ENCODE measurements around the gene CNTN4.
"Not testable (repeated sequence)": the region's sequence is repeated elsewhere in the genome, so short reads cannot be mapped to it uniquely, and the experiment has no call there.

CNTN4 gene

GRCh38 chr3:2961576-2961975 is 862.9 kb downstream of the CNTN4 start:
- no peak for DNase-seq (ENCODE audit: low read depth, low spot score)

GRCh38 chr3:2967871-2968270 is 869.2 kb downstream of the CNTN4 start:
- no peak for DNase-seq (ENCODE audit: low read depth, low spot score)

GRCh38 chr3:2968475-2968874 is 869.8 kb downstream of the CNTN4 start:
- no peak for DNase-seq (ENCODE audit: low read depth, low spot score)

GRCh38 chr3:2976212-2976611 is 877.5 kb downstream of the CNTN4 start:
- no peak for DNase-seq (ENCODE audit: low read depth, low spot score)

DNA sequence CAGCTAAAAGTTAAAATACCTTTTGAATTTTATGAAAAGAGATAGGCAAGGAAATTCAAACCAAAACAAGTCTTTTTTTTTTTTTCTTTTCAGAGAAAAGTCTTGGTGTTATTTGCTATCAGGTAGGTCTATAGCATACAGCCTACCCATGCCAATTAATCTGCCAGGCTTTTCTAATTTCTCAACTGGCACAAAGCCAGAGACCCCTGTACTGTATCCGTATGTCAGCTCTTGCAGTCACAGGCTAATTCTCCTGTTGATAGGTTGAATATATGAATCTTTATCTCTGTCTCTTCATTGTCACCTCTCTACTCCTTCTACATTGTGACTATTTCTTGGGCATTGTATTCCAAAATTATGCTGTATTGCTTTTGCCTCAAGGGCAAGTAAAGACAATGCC is 878.1 kb downstream of the CNTN4 start:
- no peak for DNase-seq (ENCODE audit: low read depth, low spot score)

DNA sequence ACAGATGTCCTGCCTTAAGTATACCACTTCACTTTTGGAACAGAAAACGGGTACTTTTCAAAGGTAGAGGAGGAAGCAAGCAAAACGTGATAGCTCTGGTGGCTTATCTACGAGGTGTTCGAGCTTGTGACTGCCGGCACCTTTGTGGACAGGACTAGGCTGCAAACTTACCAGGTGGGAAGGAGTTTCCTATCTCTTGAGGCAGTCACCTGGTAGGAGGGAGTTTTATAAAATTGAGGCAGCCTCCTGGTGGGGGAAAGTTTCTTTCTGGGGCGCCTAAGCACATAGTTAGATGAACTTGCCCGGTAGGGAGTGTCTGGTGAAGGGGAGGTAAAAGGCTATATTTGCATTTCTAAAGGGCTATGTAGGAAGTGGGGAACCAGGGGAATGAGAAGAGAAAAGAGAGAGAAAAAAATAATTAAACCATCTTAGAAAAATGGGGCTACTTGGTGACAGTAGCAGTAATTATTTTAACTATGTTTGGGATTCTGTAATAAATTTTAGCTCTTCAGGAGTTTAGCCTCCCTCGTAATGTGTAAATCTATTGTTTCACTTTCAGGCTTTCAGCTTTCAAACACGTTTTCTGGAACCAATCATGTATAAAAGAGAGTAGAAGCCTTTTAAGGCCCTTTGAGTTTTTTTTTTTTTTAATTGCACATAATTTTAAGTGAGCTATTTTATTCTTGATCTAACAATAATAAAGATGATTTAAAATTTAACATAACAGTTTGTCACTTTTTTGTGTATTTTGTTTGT is 880.5 kb downstream of the CNTN4 start:
- DNase-seq (ENCODE audit: low read depth, low spot score): no peak

DNA sequence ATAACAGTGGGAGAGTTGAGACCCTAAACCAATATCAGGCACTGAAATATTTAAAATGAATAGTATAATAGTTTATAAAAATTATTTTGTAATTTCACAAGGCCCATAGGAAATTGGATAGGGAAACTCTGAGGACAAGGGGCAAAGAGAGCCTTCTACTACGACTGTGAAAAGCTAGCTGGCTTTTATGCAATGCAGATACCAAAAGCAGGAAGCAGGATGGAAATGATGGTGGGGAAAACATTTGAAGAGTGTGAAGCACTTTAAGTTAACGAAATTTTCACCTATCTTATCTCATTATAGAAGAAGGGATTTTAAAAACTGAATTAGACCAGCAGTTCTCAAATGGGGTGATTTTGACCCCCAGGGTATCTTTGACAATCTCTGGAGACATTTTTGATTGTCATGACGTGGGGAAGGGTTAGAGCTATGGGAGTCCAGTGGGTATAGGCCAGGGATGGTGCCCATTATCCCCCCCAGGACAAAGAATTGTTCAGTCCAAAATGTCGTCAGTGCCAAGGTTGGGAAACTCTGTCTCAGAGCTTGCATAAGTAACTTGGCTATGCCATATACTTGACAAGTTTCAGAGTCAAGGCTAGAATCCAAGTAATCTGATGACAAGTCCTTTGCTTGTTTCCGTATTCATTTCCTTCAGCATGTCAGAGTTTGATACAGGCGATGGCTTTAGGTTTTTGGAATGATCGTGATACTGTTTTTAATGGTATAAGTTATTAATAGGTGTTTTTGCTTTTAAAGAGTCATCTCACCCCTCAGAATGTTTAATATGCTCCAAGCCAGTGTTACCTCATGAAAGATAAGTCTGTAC is 885.6 kb downstream of the CNTN4 start:
- DNase-seq (ENCODE audit: low read depth, low spot score): no peak

- DNase-seq (ENCODE audit: low read depth, low spot score): no peak
These were observed 886.2 kb downstream of the CNTN4 start for GRCh38 chr3:2984831-2985220.

- DNase-seq (ENCODE audit: low read depth, low spot score): no peak
These were observed 886.8 kb downstream of the CNTN4 start for GRCh38 chr3:2985479-2985878.

DNA sequence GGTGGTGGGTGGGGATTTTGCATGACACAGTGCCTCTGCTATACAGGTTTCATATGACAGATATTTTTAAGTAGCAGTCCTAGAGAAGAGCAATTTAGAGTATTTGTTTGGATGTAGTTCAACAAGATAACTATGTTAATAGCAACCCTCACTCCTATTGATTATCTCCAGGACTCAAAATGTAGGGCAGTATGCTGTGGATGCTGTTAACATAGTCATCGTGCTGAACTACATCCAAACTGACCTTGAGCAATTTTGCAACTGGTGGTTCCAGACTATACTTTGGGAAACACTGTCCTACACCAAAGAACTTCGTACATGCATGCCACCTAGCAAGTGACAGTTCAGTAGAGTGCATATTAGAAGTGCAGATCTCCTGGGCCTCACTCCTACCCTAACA is 893.9 kb downstream of the CNTN4 start:
- DNase-seq (ENCODE audit: low read depth, low spot score): no peak

DNA sequence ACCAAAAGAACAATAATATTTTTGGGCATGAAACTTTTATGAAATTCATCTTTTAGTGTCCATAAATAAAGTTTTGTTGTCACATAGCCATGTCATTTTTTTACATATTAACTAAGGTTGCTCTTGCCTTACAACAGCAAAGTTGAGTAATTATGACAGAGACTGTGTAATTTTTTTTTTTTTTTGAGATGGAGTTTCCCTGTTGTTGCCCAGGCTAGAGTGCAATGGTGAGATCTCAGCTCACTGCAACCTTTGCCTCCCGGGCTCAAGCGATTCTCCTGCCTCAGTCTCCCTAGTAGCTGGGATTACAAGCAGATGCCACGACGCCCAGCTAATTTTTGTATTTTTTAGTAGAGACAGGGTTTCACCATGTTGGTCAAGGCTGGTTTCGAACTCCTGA is 894.5 kb downstream of the CNTN4 start:
- DNase-seq (ENCODE audit: low read depth, low spot score): not testable (repeated sequence)

GRCh38 chr3:2993736-2994135 is 895.1 kb downstream of the CNTN4 start:
- DNase-seq (ENCODE audit: low read depth, low spot score): no peak

- no peak for DNase-seq (ENCODE audit: low read depth, low spot score)
These were observed 896.5 kb downstream of the CNTN4 start for GRCh38 chr3:2995195-2995594.

- DNase-seq (ENCODE audit: low read depth, low spot score): no peak
These were observed 906.6 kb downstream of the CNTN4 start for GRCh38 chr3:3005146-3005744.

DNA sequence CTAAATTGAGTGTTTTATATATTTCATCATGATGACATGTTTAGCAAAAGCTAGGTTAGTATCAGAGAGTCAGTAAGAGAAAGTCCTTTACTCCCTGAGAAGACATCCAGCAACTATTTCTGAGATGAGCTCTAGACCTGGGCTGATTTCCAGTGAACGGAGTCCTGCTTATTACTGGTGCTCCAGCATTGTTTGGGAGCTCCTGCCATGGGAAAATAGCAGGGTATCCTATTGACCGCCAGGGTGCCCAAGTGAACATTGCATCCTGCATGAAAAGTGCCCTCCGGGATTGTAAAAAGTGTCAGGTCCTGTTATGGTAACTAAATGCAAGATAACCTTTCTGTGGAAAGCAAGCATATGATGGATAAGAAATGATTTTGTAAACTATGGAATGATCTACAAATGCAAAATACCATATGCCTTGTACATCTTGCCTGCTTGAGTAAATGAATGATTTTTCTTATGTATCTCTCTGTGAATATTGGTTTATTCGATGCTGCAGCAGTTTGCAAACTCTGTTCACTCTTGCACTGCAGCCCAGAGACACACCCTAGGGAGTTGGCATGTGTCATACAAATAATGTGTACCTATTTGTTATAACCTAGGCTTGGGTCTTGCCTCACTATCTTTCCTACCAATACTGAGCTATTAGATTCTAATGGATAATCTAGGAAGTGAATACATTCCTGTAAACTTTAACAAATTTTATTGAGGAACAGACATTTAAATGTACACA is 914.8 kb downstream of the CNTN4 start:
- DNase-seq (ENCODE audit: low read depth, low spot score): no peak

DNA sequence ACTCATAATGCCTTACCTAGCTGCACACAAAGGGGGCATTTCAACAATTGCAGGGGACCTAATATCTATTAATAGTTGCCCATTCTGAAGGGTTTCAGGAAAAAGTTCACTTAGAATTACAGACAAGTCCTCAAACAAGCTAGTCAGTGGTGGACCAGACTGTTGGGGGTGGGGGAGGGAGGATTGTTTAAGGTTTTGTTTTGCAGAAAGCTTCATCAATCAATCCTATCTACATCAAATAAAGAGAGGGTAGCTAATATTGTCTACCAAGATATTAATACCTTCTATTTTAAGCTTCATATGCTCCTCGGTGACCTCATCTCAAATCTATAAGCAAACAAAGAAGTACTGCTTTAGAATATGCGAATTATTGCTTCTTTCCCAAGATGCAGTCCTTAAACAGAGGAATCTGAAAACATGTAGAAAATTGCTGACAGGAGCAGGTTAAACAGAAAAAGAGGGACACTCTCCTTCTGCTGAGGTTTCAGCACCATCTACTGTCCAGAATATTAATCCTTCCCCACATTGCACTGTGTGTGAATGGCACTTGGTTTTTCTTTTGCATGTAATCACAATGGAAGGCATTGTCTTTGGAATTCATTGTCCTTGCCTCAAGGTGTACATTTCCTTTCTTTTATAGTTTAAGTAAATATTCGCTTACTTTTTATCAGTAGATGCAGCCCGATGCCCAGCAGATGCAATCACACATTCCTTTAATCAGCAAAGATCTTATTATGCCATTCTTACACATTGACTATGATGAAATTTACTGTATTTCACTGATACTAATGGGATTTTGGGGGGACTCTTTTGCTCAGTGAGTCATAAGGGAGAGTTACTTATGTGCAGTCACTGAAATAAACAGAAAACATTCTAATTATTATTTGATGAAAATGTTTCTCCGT is 916.8 kb downstream of the CNTN4 start:
- no peak for DNase-seq (ENCODE audit: low read depth, low spot score)

GRCh38 chr3:3016226-3016625 is 917.6 kb downstream of the CNTN4 start:
- no peak for DNase-seq (ENCODE audit: low read depth, low spot score)

DNA sequence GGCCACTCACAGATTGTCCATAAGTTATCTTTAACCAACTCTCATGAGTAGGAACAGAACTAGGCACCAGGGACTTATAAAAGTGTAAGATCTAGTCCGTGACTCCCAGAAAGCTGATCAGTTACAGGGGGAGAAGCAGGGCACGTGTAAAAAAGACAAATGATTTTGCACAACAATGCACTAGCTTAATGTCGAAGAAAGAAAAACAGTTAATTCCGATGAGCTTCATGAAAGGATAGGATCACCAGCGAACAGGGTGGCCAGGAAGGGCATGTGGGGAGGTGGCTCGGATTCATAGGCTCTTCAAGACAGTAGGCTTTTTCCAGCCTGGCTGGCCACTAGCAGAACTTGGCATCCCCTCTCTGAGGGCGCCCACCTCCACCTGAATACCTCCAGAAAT is 921.5 kb downstream of the CNTN4 start:
- DNase-seq (ENCODE audit: low read depth, low spot score): no peak

DNA sequence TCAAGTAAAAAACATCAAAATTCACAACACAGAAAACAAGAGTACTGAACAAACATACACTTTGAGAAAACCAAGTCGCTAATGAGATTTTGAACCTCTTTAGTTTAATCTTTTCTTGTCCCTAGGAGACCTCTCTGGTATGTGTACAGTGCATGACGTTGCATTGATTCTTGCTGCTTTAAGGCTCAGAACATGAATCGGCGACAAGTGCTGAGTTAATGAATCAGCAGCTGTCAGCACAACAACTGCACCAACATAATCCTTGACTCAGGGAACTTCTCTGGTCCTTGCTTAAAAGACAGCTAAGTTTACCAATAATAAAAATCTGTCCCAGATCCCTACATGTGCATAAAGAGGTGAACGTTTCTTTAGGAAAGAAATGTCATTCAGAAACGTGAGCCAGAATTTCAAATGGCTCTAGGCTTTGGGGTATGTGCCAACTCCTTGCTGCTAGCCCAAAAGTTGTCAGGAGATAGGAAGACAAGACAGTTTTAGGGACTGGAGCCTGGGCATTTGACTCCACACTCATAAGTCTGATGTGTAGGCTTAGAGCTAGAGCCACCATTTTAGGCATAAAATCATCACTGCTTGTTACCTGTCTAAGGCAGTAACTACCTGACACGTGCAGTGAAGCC is 924.6 kb downstream of the CNTN4 start:
- no peak for DNase-seq (ENCODE audit: low read depth, low spot score)

DNA sequence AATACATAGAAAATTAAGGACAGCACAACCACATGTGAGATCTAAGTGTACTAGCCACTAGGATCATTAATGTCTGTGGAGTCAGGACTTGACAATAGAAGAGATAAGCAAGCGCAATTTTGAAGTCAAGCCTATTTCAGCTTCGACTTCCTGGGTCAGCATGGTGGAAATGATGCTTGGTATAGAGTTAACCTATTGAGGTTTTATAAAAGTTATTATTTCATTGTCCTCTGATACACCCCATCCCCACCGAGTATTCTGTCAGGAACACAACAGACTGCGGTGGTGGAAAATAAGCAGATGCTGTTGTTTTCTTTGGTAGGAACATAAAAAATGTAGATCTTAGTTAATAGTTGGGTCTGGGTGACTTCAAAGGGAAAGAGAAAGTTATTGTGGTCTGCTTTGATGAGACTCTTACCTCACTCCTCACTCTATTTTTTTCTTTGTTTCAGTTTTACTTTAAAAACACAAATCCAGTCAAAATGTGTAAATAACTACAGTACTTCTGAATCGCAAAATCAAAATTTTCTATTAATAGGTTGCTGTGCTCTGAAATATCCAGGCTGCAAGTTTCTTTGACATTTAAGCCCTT is 929.4 kb downstream of the CNTN4 start:
- no peak for DNase-seq (ENCODE audit: low read depth, low spot score)
